ENCODE results near the gene KRT33B. TPM values are rescaled to one million over a fixed set of nuclear protein-coding genes. Genes with fewer than 3 reads are reported as not detected.

KRT33B gene
- total and polyA plus RNA-seq, 2 of the 4 experiments (the other 2 are of a cell fraction), result 0.18 to 0.22 TPM

DNA sequence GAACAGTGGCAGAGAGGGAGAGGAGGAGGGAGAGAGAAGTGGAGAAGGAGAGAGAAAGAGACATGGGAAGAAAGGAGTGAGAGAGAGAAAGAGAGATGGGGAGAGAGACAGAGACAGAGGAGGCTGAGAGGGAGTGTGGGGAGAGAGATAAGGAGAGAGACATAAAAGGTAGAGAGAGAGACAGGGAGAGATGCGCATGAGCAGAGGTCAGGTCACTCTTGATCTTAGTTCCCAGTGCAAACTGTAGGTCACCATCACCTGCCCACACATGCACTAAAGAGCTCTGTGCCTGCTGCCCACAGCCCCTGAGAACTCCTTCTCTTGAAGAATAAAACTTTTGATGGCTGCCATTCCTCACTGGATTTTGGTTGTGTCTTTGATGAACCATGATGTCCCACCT is 33.9 kb downstream of the KRT33B start:
- Histone ChIP-seq H4K8ac (ENCODE audit: low read depth in 2 of 2, low read length in 2 of 2) (no peak overlapping the region), H3K9me1 (ENCODE audit: insufficient read depth, low read length) (no peaks in the 10 kb centered on the region), H3K56ac (ENCODE audit: extremely low read depth, insufficient read depth, low read length) (no peak overlapping the region), H3K9ac (ENCODE audit: low read depth, low read length) (no peak overlapping the region), H3K27ac (ENCODE audit: insufficient read depth, low read length) (no peak overlapping the region), H3K79me1 (ENCODE audit: low read depth in 1 of 2, low read length in 2 of 2) (no peaks in the 10 kb centered on the region), H3K36me3 (ENCODE audit: control insufficient read depth, insufficient read depth, low read length) (no peaks in the 10 kb centered on the region), H2AK5ac (ENCODE audit: low read depth, low read length) (no peak overlapping the region; the same call in 1 of the 2 replicates), H3K4me2 (ENCODE audit: low read depth, low read length) (no peak overlapping the region), H3K4me1 (ENCODE audit: control insufficient read depth, insufficient read depth, low read length) (peaks cover 6% of the 10 kb centered on the region), H2BK5ac (ENCODE audit: low read depth, low read length, poor library complexity, severe bottlenecking) (no peak overlapping the region), H3K18ac (ENCODE audit: low read depth, low read length) (no peak overlapping the region), H2BK120ac (ENCODE audit: low read depth, low read length) (no peak overlapping the region), H3K23ac (ENCODE audit: low read depth, low read length) (no peak overlapping the region), H2AK9ac (replicated peaks; ENCODE audit: low read depth, low read length, poor library complexity) (no peak overlapping the region), H3K27me3 (ENCODE audit: control insufficient read depth, insufficient read depth, low read length) (peaks cover 3% of the 10 kb centered on the region), H2BK20ac (ENCODE audit: low read depth, low read length) (no peak overlapping the region), H4K5ac (ENCODE audit: low read depth, low read length) (no peak overlapping the region), H4K20me1 (ENCODE audit: insufficient read depth, low read length) (no peaks in the 10 kb centered on the region), H2AFZ (replicated peaks; ENCODE audit: low read length, poor library complexity) (no peak overlapping the region), H3K9me3 (ENCODE audit: control insufficient read depth, insufficient read depth, low read length) (no peaks in the 10 kb centered on the region), H3K4ac (ENCODE audit: low read depth, low read length) (no peak overlapping the region; the same call in 1 of the 2 replicates), H3K14ac (replicated peaks; ENCODE audit: low read depth, low read length) (no peak overlapping the region), H2BK15ac (ENCODE audit: low read depth, low read length) (no peak overlapping the region), H3K4me3 (ENCODE audit: insufficient read depth, low read depth, low read length) (no peak overlapping the region), H4K91ac (ENCODE audit: insufficient read depth, low read depth, low read length) (no peak overlapping the region)
- BruUV-seq (replicated peaks), result no TSS peak
- WGBS, 2 experiments (ENCODE audit: extremely low coverage in 2 of 2, insufficient read length in 1 of 2), result no CpG with 5 or more reads among the region's 1 CpG
- CTCF ChIA-PET, result no interaction called here
- dilution Hi-C loops (cut with HindIII; ENCODE audit: low sequenced_read_pairs, unreplicated experiment) (no loop called here), intact Hi-C loops (cut with micrococcal nuclease) (no loop called here), in situ Hi-C loops (cut with MboI; ENCODE audit: low sequenced_read_pairs) (no loop called here)
- ATAC-seq (ENCODE audit: low read depth) (no peak), DNase-seq (no peak)
- POLR2A ChIA-PET (ENCODE audit: unreplicated experiment), result no interaction called here
- TF ChIP-seq SMC3 (IDR thresholded peaks at IDR 0.05; ENCODE audit: low read depth, low read length), result no peak
- TF ChIP-seq CTCF (conservative IDR thresholded peaks at IDR 0.05; ENCODE audit: low read depth, low read length), result no peak

Data from IMR-90 (cell line).